Measurements from ENCODE around the gene FBXL14. TPM values are rescaled to one million over a fixed set of nuclear protein-coding genes. Genes with fewer than 3 reads are reported as not detected.
A peak's percentile ranks its signal among the peaks of the same experiment; 100 is the strongest.

Gene FBXL14
- total and polyA plus RNA-seq, 2 of the 13 experiments (the other 11 are each of a cell fraction or from before 2014, with no cell fraction given) = 7.0 to 7.4 TPM

GRCh38 chr12:1629338-1630132 lies 35.2 kb upstream of the FBXL14 start (continued):
- no peak for TF ChIP-seq ZNF782 (CRISPR knock-in tag; IDR thresholded peaks at IDR 0.05; ENCODE audit: borderline replicate concordance)
- no peak for TF ChIP-seq MTA3 (CRISPR knock-in tag; IDR thresholded peaks at IDR 0.05)
- TF ChIP-seq RELA (CRISPR knock-in tag; IDR thresholded peaks at IDR 0.05) = no peak
- no peak for TF ChIP-seq LCORL (IDR thresholded peaks at IDR 0.05)
- TF ChIP-seq LCORL (CRISPR knock-in tag; IDR thresholded peaks at IDR 0.05) = 0 out of 2 replicates have a peak, but pooled peaks have one; percentile 26
- TF ChIP-seq, protein P1, sequence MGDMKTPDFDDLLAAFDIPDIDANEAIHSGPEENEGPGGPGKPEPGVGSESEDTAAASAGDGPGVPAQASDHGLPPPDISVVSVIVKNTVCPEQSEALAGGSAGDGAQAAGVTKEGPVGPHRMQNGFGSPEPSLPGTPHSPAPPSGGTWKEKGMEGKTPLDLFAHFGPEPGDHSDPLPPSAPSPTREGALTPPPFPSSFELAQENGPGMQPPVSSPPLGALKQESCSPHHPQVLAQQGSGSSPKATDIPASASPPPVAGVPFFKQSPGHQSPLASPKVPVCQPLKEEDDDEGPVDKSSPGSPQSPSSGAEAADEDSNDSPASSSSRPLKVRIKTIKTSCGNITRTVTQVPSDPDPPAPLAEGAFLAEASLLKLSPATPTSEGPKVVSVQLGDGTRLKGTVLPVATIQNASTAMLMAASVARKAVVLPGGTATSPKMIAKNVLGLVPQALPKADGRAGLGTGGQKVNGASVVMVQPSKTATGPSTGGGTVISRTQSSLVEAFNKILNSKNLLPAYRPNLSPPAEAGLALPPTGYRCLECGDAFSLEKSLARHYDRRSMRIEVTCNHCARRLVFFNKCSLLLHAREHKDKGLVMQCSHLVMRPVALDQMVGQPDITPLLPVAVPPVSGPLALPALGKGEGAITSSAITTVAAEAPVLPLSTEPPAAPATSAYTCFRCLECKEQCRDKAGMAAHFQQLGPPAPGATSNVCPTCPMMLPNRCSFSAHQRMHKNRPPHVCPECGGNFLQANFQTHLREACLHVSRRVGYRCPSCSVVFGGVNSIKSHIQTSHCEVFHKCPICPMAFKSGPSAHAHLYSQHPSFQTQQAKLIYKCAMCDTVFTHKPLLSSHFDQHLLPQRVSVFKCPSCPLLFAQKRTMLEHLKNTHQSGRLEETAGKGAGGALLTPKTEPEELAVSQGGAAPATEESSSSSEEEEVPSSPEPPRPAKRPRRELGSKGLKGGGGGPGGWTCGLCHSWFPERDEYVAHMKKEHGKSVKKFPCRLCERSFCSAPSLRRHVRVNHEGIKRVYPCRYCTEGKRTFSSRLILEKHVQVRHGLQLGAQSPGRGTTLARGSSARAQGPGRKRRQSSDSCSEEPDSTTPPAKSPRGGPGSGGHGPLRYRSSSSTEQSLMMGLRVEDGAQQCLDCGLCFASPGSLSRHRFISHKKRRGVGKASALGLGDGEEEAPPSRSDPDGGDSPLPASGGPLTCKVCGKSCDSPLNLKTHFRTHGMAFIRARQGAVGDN (CRISPR knock-in tag; IDR thresholded peaks at IDR 0.05) = peak; percentile 48; the same call in 1 of the 2 replicates
- TF ChIP-seq TP53 (CRISPR knock-in tag; conservative IDR thresholded peaks at IDR 0.05) = no peak
- no peak for TF ChIP-seq ZNF550 (CRISPR knock-in tag; IDR thresholded peaks at IDR 0.05; ENCODE audit: borderline replicate concordance)
- 0 out of 2 replicates have a peak, but pooled peaks have one; percentile 27 for TF ChIP-seq ZNF350 (CRISPR knock-in tag; IDR thresholded peaks at IDR 0.05; ENCODE audit: borderline replicate concordance, low read depth)
- TF ChIP-seq DBP (CRISPR knock-in tag; IDR thresholded peaks at IDR 0.05; ENCODE audit: not compliant biosample characterization) = no peak
- TF ChIP-seq, protein P2, sequence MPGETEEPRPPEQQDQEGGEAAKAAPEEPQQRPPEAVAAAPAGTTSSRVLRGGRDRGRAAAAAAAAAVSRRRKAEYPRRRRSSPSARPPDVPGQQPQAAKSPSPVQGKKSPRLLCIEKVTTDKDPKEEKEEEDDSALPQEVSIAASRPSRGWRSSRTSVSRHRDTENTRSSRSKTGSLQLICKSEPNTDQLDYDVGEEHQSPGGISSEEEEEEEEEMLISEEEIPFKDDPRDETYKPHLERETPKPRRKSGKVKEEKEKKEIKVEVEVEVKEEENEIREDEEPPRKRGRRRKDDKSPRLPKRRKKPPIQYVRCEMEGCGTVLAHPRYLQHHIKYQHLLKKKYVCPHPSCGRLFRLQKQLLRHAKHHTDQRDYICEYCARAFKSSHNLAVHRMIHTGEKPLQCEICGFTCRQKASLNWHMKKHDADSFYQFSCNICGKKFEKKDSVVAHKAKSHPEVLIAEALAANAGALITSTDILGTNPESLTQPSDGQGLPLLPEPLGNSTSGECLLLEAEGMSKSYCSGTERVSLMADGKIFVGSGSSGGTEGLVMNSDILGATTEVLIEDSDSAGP (CRISPR knock-in tag; IDR thresholded peaks at IDR 0.05; ENCODE audit: borderline replicate concordance) = no peak
- no peak for TF ChIP-seq ZNF639 (CRISPR knock-in tag; conservative IDR thresholded peaks at IDR 0.05)
- peak; percentile 86 for TF ChIP-seq HNRNPL (IDR thresholded peaks at IDR 0.05; ENCODE audit: low read depth, low read length)
- TF ChIP-seq NCOA5 (CRISPR knock-in tag; IDR thresholded peaks at IDR 0.05) = no peak
- no peak for TF ChIP-seq ZFY (CRISPR knock-in tag; IDR thresholded peaks at IDR 0.05)

Measured in HepG2 (cell line).